MCF 10A (cell line): ENCODE data around the gene IFI27L1. TPM values are rescaled to one million over a fixed set of nuclear protein-coding genes. Genes with fewer than 3 reads are reported as not detected.

Experiments
- BruUV-seq: library from RNA; stranded (reverse); fragments of 400-500 nt; replicated peaks from 2 replicates; lab custom pipeline; 2021; lab: Mats Ljungman, UMichigan
- CTCF ChIA-PET: fragments of 300-600 bp; sonication (Branson Sonifier 250); formaldehyde crosslinking; extraction: SDS; loops from one replicate; lab custom pipeline; 2021; ENCODE audit warnings: antibody characterized with exemption, inconsistent platforms; lab: Yijun Ruan, JAX
- POLR2A ChIA-PET: fragments of 300-600, 350-650 bp; sonication (Branson Sonifier 250); formaldehyde crosslinking; extraction: SDS; loops from one replicate; lab custom pipeline; 2020; ENCODE audit warnings: antibody characterized with exemption, inconsistent platforms; lab: Yijun Ruan, JAX
- DNase-seq: peaks from one replicate; pipeline ENCODE4 v3.0.0-alpha.2; 2018; ENCODE audit not compliant: unreplicated experiment
- H3K27ac Mint-ChIP-seq: one replicate; pipeline ENCODE4 v1.8.0; 2022; ENCODE audit warnings: mild to moderate bottlenecking, low read depth, mixed read lengths; ENCODE audit not compliant: unreplicated experiment
- H3K27me3 Mint-ChIP-seq: one replicate; pipeline ENCODE4 v1.8.0; 2022; ENCODE audit warnings: mixed read lengths; ENCODE audit not compliant: insufficient read depth, unreplicated experiment
- H3K36me3 Mint-ChIP-seq: one replicate; pipeline ENCODE4 v1.8.0; 2022; ENCODE audit warnings: mild to moderate bottlenecking, moderate library complexity, mixed read lengths; ENCODE audit not compliant: insufficient read depth, unreplicated experiment
- H3K4me1 Mint-ChIP-seq: one replicate; pipeline ENCODE4 v1.8.0; 2022; ENCODE audit warnings: mixed read lengths; ENCODE audit not compliant: insufficient read depth, unreplicated experiment
- H3K4me3 Mint-ChIP-seq: one replicate; pipeline ENCODE4 v1.8.0; 2022; ENCODE audit warnings: mild to moderate bottlenecking, moderate library complexity, mixed read lengths; ENCODE audit not compliant: unreplicated experiment
- H3K9me3 Mint-ChIP-seq: one replicate; pipeline ENCODE4 v1.8.0; 2022; ENCODE audit warnings: mixed read lengths; ENCODE audit not compliant: unreplicated experiment
- intact Hi-C: fragments of 100-400 bp; cut with micrococcal nuclease; formaldehyde crosslinking; loops from 2 replicates; pipeline ENCODE4 v1.14.1; 2022
- total RNA-seq: library from RNA; stranded (reverse); gene quantifications from 2 replicates; pipeline ENCODE4 v1.2.3, GENCODE V29; 2022
- TF ChIP-seq, protein P1 (sequence below): fragments of 200-600 bp; IDR thresholded peaks from one replicate; pipeline ENCODE4 v1.8.0; 2022; ENCODE audit warnings: antibody characterized with exemption, mild to moderate bottlenecking; ENCODE audit not compliant: unreplicated experiment

IFI27L1 gene
- total RNA-seq, 1 experiment from 2014 or later, result 18.4 TPM

DNA sequence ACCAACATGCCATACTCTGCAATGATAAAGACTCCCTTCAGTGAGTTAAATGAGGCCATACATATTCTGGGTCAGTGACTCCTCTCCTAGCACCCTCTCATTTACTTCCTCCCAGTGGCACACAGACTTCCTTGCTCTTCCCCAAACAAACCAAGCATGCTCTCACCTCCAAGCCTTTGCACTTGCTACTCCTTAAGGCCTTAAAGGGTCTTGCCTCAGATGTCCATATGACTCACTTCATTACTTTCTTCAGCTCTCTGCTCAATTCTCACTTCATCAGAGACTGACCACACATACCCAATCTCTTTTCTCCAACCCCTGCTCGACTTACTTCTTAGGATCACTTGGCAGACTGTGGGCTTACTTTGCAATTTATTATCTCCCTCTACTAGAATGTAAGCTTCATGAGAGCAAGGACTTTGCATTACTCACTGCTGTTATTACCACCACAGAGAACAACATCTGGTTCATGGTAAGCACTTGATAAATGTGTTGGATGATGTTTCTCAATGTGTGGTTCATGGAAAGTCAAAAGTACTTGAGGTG lies 22.9 kb upstream of the IFI27L1 start:
- no peak for DNase-seq
- no peak overlapping the region for H3K4me3 Mint-ChIP-seq
- peaks cover 14% of the 10 kb centered on the region for H3K4me1 Mint-ChIP-seq
- peaks cover 95% of the 10 kb centered on the region for H3K36me3 Mint-ChIP-seq
- H3K9me3 Mint-ChIP-seq, result no peaks in the 10 kb centered on the region
- CTCF ChIA-PET, result interaction anchor here (0.6 to 2.6 kb wide), 4 partner anchors 8 to 121 kb away, joined by 3 to 18 read pairs (median 4); no protein-coding TSS in a partner anchor
- intact Hi-C loops, result no loop called here
- TF ChIP-seq, protein P1, sequence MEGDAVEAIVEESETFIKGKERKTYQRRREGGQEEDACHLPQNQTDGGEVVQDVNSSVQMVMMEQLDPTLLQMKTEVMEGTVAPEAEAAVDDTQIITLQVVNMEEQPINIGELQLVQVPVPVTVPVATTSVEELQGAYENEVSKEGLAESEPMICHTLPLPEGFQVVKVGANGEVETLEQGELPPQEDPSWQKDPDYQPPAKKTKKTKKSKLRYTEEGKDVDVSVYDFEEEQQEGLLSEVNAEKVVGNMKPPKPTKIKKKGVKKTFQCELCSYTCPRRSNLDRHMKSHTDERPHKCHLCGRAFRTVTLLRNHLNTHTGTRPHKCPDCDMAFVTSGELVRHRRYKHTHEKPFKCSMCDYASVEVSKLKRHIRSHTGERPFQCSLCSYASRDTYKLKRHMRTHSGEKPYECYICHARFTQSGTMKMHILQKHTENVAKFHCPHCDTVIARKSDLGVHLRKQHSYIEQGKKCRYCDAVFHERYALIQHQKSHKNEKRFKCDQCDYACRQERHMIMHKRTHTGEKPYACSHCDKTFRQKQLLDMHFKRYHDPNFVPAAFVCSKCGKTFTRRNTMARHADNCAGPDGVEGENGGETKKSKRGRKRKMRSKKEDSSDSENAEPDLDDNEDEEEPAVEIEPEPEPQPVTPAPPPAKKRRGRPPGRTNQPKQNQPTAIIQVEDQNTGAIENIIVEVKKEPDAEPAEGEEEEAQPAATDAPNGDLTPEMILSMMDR, result no peak
- BruUV-seq, result no TSS peak
- no peaks in the 10 kb centered on the region for H3K27me3 Mint-ChIP-seq
- POLR2A ChIA-PET, result interaction anchor here (1.0 to 1.8 kb wide), 3 partner anchors 9 to 71 kb away, joined by 3 to 5 read pairs (median 4); partner anchors contain the start of gene IFI27L2
- H3K27ac Mint-ChIP-seq, result no peak overlapping the region

DNA sequence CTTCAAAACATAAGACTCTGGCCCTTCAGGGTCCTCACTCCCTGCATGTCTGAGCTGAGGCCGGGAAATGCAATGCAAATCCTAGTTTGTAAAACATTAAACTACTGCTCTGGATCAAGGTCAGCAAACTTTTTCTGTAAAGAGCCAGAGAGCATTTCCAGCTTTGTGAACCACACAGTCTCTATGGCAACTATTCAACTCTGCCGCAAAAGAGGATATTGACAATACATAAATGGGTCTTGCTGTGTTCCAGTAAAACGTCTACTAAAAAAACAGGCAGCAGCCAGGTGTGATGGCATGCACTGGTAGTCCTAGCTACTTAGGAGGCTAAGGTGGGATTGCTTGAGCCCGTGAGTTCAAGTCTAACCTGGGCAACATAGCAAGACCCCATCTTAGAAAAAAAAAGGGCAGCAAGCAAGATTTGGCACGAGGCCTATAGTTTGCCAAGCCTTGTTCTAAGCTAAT lies 22.4 kb upstream of the IFI27L1 start:
- TF ChIP-seq, protein P1, result no peak
- DNase-seq, result no peak
- H3K4me3 Mint-ChIP-seq, result no peak overlapping the region
- peaks cover 16% of the 10 kb centered on the region for H3K4me1 Mint-ChIP-seq
- no peaks in the 10 kb centered on the region for H3K27me3 Mint-ChIP-seq
- POLR2A ChIA-PET, result interaction anchor here (1.0 to 1.4 kb wide), 2 partner anchors 9 to 11 kb away, joined by 3 to 5 read pairs; no protein-coding TSS in a partner anchor
- peaks cover 93% of the 10 kb centered on the region for H3K36me3 Mint-ChIP-seq
- CTCF ChIA-PET, result interaction anchor here (0.6 to 2.6 kb wide), 5 partner anchors 9 to 78 kb away, joined by 3 to 18 read pairs (median 4); no protein-coding TSS in a partner anchor
- no peaks in the 10 kb centered on the region for H3K9me3 Mint-ChIP-seq
- no TSS peak for BruUV-seq
- intact Hi-C loops, result no loop called here
- H3K27ac Mint-ChIP-seq, result no peak overlapping the region

DNA sequence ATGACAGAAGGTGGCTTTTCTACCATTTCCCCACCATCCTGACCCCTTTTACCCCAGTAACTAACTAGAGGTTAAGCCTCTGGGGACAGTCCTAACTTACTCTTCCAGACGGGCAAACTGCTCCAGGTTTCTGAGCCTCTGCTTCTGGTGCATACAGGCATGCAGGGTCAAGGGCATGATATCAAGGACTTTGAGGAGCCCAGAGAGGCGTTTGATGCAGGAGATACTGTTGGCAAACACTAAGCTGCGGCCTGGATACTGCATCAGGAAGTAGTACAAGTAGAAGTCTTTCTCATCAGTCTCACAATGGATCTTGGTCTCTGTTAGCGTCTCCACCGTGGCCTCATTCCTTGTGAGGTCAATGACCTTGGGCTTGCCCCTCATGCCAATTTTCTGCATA lies 21.1 kb upstream of the IFI27L1 start:
- no peaks in the 10 kb centered on the region for H3K9me3 Mint-ChIP-seq
- H3K36me3 Mint-ChIP-seq, result peaks cover 80% of the 10 kb centered on the region
- no peak for DNase-seq
- TF ChIP-seq, protein P1, result no peak
- CTCF ChIA-PET, result interaction anchor here (1.0 to 1.4 kb wide), 2 partner anchors 8 to 77 kb away, joined by 4 read pairs; no protein-coding TSS in a partner anchor
- peaks cover 17% of the 10 kb centered on the region for H3K4me1 Mint-ChIP-seq
- no peaks in the 10 kb centered on the region for H3K27me3 Mint-ChIP-seq
- BruUV-seq, result TSS peak; percentile 43
- POLR2A ChIA-PET, result no interaction called here
- H3K4me3 Mint-ChIP-seq, result no peak overlapping the region
- H3K27ac Mint-ChIP-seq, result no peak overlapping the region
- intact Hi-C loops, result no loop called here

DNA sequence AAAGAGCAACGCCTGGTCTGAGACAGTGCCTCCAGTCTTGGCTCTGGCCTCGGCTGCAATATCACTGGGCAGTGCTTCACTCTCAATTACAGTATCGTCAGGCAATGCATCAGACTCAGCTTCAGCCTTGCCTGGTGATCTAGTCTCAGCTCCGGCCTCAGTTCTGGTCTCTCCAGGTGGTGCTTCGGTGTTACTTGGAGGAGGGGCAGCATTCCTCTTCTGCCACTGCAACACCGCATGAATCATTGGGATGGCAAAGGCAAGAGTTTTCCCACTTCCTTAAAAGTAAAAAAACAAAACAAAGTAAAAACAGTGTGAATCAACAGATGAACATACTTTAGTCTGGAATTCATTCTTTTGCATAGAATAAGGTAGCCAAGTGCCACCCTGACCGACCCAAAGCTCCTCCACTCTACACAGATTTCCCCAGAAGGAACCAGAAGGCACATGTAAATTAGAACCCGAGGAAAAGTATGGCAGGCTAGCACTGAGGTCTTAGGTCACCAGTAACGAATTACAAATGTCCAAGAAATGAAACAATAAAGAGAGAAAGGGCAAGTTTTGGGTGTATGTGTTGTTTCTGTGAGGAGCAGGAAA lies 18.7 kb upstream of the IFI27L1 start:
- CTCF ChIA-PET, result interaction anchor here (2.0 kb wide), 1 partner anchor 26 kb away, joined by 7 read pairs; no protein-coding TSS in a partner anchor
- no TSS peak for BruUV-seq
- H3K27me3 Mint-ChIP-seq, result no peaks in the 10 kb centered on the region

More for the DNA sequence above, 18.7 kb upstream of the IFI27L1 start:
- H3K27ac Mint-ChIP-seq, result peak overlapping the region; percentile 92
- peak overlapping the region; percentile 30 for H3K4me3 Mint-ChIP-seq
- H3K4me1 Mint-ChIP-seq, result peaks cover 41% of the 10 kb centered on the region
- POLR2A ChIA-PET, result interaction anchor here (0.7 to 4.9 kb wide), 4 partner anchors 10 to 23 kb away, joined by 3 to 29 read pairs (median 4); partner anchors contain the start of genes DDX24 and IFI27L1
- peaks cover 70% of the 10 kb centered on the region for H3K36me3 Mint-ChIP-seq
- H3K9me3 Mint-ChIP-seq, result peaks cover 8% of the 10 kb centered on the region
- TF ChIP-seq, protein P1, result no peak
- peak; percentile 62 for DNase-seq
- intact Hi-C loops, result no loop called here
